ENCODE data around the gene RNF141. TPM values are rescaled to one million over a fixed set of nuclear protein-coding genes. Genes with fewer than 3 reads are reported as not detected.

RNF141 gene
- total and polyA plus RNA-seq, 2 of the 13 experiments (the other 11 are each of a cell fraction or from before 2014, with no cell fraction given), result 9.3 to 22.4 TPM

GRCh38 chr11:10566257-10566957 is 25.4 kb upstream of the RNF141 start:
- no TSS peak for BruUV-seq (replicated peaks)
- intact Hi-C loops (cut with micrococcal nuclease; ENCODE audit: unreplicated experiment) (no loop called here), in situ Hi-C loops (cut with HindIII; ENCODE audit: extremely low pct_ligation_motif_present, low pct_unique_long_range_greater_than_20kb) (no loop called here)
- no peak overlapping the region for H3K4me2 ChIP-seq (ENCODE audit: low read depth, low read length)
- no peak overlapping the region for H3K4me3 ChIP-seq (replicated peaks in 1 of 3; ENCODE audit: insufficient read depth in 1 of 3, low read depth in 2 of 3, low read length in 3 of 3)
- CTCF ChIA-PET (ENCODE audit: low intra/inter-chr PET ratio, low total read pairs), result no interaction called here
- H2AFZ ChIP-seq (ENCODE audit: low read length), result no peak overlapping the region
- H4K20me1 ChIP-seq (ENCODE audit: insufficient read depth, low read length), result no peaks in the 10 kb centered on the region
- H3K27me3 ChIP-seq (ENCODE audit: control insufficient read depth in 1 of 2, insufficient read depth in 2 of 2, low read length in 2 of 2), result peaks cover 1 to 15% of the 10 kb centered on the region in 2 experiments; a peak in 2 of 5 replicates
- POLR2A ChIA-PET, result no interaction called here
- no peak overlapping the region for H3K9ac ChIP-seq (ENCODE audit: insufficient read depth, low read depth, low read length)
- no peak for DNase-seq (ENCODE audit: low spot score)
- H3K4me1 ChIP-seq (ENCODE audit: insufficient read depth, low read length), result peaks cover 11% of the 10 kb centered on the region
- no peaks in the 10 kb centered on the region for H3K9me3 ChIP-seq (ENCODE audit: low read length)
- 30% methylated on average over 6 of the region's 6 CpGs for WGBS (ENCODE audit: low lambda C conversion rate)
- H3K79me2 ChIP-seq (ENCODE audit: insufficient read depth, low read length), result no peaks in the 10 kb centered on the region
- no peaks in the 10 kb centered on the region for H3K36me3 ChIP-seq (replicated peaks in 1 of 2; ENCODE audit: control insufficient read depth in 1 of 2, insufficient read depth in 2 of 2, low read length in 2 of 2)
- peak; percentile 35; the same call in 1 of the 2 replicates for TF ChIP-seq CEBPB (IDR thresholded peaks at IDR 0.05; ENCODE audit: borderline replicate concordance, low read depth, low read length)
- TF ChIP-seq ATAD3A (CRISPR knock-in tag; IDR thresholded peaks at IDR 0.05), result no peak
- no peak for TF ChIP-seq HDAC6 (IDR thresholded peaks at IDR 0.05; ENCODE audit: low read depth, low read length)
- FAIRE-seq, result no peak
- H3K27ac ChIP-seq (ENCODE audit: extremely low read length, insufficient read depth, low read length), result no peak overlapping the region
- no peak for ATAC-seq

GRCh38 chr11:10565493-10565892 is 24.5 kb upstream of the RNF141 start:
- Histone ChIP-seq H3K9ac (ENCODE audit: insufficient read depth, low read depth, low read length) (no peak overlapping the region), H3K4me3 (replicated peaks in 1 of 3; ENCODE audit: insufficient read depth in 1 of 3, low read depth in 2 of 3, low read length in 3 of 3) (no peak overlapping the region), H3K36me3 (replicated peaks in 1 of 2; ENCODE audit: control insufficient read depth in 1 of 2, insufficient read depth in 2 of 2, low read length in 2 of 2) (no peaks in the 10 kb centered on the region), H3K79me2 (ENCODE audit: insufficient read depth, low read length) (no peaks in the 10 kb centered on the region), H2AFZ (ENCODE audit: low read length) (no peak overlapping the region), H3K27ac (ENCODE audit: extremely low read length, insufficient read depth, low read length) (no peak overlapping the region), H3K9me3 (ENCODE audit: low read length) (no peaks in the 10 kb centered on the region), H4K20me1 (ENCODE audit: insufficient read depth, low read length) (no peaks in the 10 kb centered on the region), H3K4me2 (ENCODE audit: low read depth, low read length) (no peak overlapping the region), H3K4me1 (ENCODE audit: insufficient read depth, low read length) (peaks cover 11% of the 10 kb centered on the region), H3K27me3 (ENCODE audit: control insufficient read depth in 1 of 2, insufficient read depth in 2 of 2, low read length in 2 of 2) (peaks cover 1 to 11% of the 10 kb centered on the region in 2 experiments; a peak in 2 of 5 replicates)
- no TSS peak for BruUV-seq (replicated peaks)
- ChIA-PET POLR2A (no interaction called here), CTCF (ENCODE audit: low intra/inter-chr PET ratio, low total read pairs) (no interaction called here)
- intact Hi-C loops (cut with micrococcal nuclease; ENCODE audit: unreplicated experiment), result no loop called here
- in situ Hi-C loops (cut with HindIII; ENCODE audit: extremely low pct_ligation_motif_present, low pct_unique_long_range_greater_than_20kb), result no loop called here
- ATAC-seq (no peak), DNase-seq (ENCODE audit: low spot score) (no peak), FAIRE-seq (no peak)
- 65% methylated on average over 4 of the region's 4 CpGs for WGBS (ENCODE audit: low lambda C conversion rate)
- TF ChIP-seq KDM6A (CRISPR knock-in tag; IDR thresholded peaks at IDR 0.05; ENCODE audit: low read depth), result no peak
- no peak for TF ChIP-seq SRY (CRISPR knock-in tag; IDR thresholded peaks at IDR 0.05)
- TF ChIP-seq, protein P1, sequence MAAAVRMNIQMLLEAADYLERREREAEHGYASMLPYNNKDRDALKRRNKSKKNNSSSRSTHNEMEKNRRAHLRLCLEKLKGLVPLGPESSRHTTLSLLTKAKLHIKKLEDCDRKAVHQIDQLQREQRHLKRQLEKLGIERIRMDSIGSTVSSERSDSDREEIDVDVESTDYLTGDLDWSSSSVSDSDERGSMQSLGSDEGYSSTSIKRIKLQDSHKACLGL (CRISPR knock-in tag; IDR thresholded peaks at IDR 0.05), result no peak
- TF ChIP-seq, protein P2, sequence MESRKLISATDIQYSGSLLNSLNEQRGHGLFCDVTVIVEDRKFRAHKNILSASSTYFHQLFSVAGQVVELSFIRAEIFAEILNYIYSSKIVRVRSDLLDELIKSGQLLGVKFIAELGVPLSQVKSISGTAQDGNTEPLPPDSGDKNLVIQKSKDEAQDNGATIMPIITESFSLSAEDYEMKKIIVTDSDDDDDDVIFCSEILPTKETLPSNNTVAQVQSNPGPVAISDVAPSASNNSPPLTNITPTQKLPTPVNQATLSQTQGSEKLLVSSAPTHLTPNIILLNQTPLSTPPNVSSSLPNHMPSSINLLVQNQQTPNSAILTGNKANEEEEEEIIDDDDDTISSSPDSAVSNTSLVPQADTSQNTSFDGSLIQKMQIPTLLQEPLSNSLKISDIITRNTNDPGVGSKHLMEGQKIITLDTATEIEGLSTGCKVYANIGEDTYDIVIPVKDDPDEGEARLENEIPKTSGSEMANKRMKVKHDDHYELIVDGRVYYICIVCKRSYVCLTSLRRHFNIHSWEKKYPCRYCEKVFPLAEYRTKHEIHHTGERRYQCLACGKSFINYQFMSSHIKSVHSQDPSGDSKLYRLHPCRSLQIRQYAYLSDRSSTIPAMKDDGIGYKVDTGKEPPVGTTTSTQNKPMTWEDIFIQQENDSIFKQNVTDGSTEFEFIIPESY (CRISPR knock-in tag; IDR thresholded peaks at IDR 0.05), result no peak
- TF ChIP-seq CAMTA2 (CRISPR knock-in tag; IDR thresholded peaks at IDR 0.05; ENCODE audit: borderline replicate concordance), result no peak
- no peak for TF ChIP-seq ZNF891 (CRISPR knock-in tag; IDR thresholded peaks at IDR 0.05)
- no peak for TF ChIP-seq ONECUT2 (CRISPR knock-in tag; IDR thresholded peaks at IDR 0.05)
- no peak for TF ChIP-seq RXRB (CRISPR knock-in tag; IDR thresholded peaks at IDR 0.05; ENCODE audit: borderline replicate concordance)
